NT2/D1 (cell line): ENCODE data around the gene GRAMD1B.

Source experiments
- SUZ12 ChIP-seq: IDR thresholded peaks from 2 replicates; pipeline ENCODE4 v1.6.1; 2011; ENCODE audit not compliant: insufficient read length, insufficient read depth; ENCODE audit errors: extremely low read depth
- YY1 ChIP-seq: IDR thresholded peaks from 2 replicates; pipeline ENCODE4 v1.6.1; 2011; ENCODE audit not compliant: insufficient read length, insufficient read depth
- ZNF274 ChIP-seq: IDR thresholded peaks from 2 replicates; pipeline ENCODE4 v1.6.1; 2011; ENCODE audit warnings: mild to moderate bottlenecking, low read depth, low read length

- TF ChIP-seq ZNF274: no peak
- no peak for TF ChIP-seq YY1
- no peak for TF ChIP-seq SUZ12
Observed at GRCh38 chr11:123487157-123487744, 57.2 kb downstream of the GRAMD1B start.
